Neural cell (in vitro differentiated cells): Measurements from ENCODE around the gene HAP1.

Experiments
- EP300 ChIP-seq: fragments of 450-650 bp; conservative IDR thresholded peaks from 2 replicates; pipeline ENCODE4 v1.6.1; 2014; ENCODE audit warnings: antibody characterized with exemption, mild to moderate bottlenecking, moderate library complexity; ENCODE audit not compliant: poor library complexity, severe bottlenecking
- EZH2 ChIP-seq: fragments of 200-600, 300-800 bp; shearing (Covaris generic), sonication (generic); IDR thresholded peaks from 2 replicates; pipeline ENCODE4 v1.6.1; 2014; ENCODE audit warnings: antibody characterized with exemption, low read length, borderline replicate concordance, mild to moderate bottlenecking; ENCODE audit not compliant: insufficient read depth, poor library complexity, severe bottlenecking
- MXI1 ChIP-seq: fragments of 450-650 bp; conservative IDR thresholded peaks from 2 replicates; pipeline ENCODE4 v1.6.1; 2014; ENCODE audit warnings: antibody characterized with exemption, mild to moderate bottlenecking; ENCODE audit not compliant: poor library complexity, severe bottlenecking
- TF ChIP-seq, protein P1 (sequence below): fragments of 450-650 bp; IDR thresholded peaks from 2 replicates; pipeline ENCODE4 v1.5.1; 2014; ENCODE audit warnings: antibody characterized with exemption, mild to moderate bottlenecking, moderate library complexity; ENCODE audit not compliant: poor library complexity, severe bottlenecking

DNA sequence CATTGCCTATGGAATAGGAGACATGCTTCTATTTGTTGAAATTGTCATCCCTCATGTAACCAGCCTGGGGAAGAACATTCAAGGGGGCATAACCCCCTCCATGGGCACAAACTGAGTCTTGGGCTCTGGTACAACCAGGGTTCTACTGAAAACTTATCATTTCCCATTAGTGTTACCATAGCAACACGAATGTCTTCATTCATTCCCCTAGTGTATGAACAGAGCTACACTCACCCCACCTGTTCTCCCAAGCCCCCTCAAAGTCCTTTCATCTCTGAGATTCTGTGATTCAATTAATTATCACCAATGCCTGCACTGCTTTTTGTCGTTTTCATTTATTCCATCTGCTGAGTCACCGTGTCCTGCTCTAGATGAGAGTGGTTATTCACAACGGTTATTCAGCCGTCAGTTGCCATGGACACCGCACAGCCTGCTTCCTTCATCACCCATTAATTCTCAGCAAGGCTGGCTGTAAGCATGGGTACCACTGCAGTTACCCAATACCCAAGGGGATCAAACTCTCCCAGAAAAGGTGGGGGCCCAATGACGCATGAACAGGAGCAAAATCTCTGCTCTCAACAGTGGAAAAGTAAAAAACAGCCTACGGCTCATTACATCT lies 23.9 kb downstream of the HAP1 start:
- TF ChIP-seq, protein P1, sequence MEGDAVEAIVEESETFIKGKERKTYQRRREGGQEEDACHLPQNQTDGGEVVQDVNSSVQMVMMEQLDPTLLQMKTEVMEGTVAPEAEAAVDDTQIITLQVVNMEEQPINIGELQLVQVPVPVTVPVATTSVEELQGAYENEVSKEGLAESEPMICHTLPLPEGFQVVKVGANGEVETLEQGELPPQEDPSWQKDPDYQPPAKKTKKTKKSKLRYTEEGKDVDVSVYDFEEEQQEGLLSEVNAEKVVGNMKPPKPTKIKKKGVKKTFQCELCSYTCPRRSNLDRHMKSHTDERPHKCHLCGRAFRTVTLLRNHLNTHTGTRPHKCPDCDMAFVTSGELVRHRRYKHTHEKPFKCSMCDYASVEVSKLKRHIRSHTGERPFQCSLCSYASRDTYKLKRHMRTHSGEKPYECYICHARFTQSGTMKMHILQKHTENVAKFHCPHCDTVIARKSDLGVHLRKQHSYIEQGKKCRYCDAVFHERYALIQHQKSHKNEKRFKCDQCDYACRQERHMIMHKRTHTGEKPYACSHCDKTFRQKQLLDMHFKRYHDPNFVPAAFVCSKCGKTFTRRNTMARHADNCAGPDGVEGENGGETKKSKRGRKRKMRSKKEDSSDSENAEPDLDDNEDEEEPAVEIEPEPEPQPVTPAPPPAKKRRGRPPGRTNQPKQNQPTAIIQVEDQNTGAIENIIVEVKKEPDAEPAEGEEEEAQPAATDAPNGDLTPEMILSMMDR = no peak
- TF ChIP-seq MXI1 (peak; percentile 79), EZH2 (no peak), EP300 (peak; percentile 79)
